Measurements from ENCODE around the gene IPO11.
"Not testable (repeated sequence)": the region's sequence is repeated elsewhere in the genome, so short reads cannot be mapped to it uniquely, and the experiment has no call there.

Gene IPO11

DNA sequence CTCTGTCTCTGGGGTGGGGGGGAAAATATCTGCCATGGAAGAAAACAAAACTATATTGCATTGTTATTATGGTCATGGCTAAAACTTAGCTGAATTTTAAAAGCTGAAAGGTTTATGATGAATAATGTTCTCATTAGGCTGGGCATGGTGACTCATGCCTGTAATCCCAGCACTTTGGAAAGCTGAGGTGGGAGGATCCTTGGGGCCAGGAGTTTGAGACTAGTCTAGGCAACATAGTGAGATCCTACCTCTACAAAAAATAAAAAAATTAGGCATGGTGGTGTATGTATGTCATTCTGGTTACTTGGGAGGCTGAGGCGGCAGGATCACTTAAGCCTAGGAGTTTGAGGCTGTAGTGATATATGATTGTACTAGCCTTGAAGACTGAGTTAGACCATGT is 44.5 kb downstream of the IPO11 start:
- DNase-seq: no peak

DNA sequence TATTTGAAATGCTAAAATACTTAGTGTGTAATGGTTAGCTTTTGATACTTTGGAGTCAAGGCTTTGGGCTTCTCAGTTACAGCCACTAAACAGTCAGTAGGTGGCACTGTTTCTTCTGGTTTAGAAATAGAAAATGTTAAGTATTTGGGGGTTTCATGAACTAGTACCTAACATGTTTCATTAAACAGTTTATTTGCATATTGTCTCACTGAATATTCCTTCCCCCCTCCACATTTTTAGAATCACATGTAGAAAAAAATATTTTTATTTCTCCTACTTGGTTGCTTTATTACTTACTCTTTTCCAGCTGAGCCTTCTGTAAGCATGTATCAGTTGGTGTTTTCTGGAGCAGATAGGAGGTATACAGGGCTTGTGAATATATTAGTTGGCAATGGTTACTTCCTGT is 48.0 kb downstream of the IPO11 start:
- DNase-seq: no peak

- no peak for DNase-seq
Observed at GRCh38 chr5:62461561-62461960, 49.0 kb downstream of the IPO11 start.

DNA sequence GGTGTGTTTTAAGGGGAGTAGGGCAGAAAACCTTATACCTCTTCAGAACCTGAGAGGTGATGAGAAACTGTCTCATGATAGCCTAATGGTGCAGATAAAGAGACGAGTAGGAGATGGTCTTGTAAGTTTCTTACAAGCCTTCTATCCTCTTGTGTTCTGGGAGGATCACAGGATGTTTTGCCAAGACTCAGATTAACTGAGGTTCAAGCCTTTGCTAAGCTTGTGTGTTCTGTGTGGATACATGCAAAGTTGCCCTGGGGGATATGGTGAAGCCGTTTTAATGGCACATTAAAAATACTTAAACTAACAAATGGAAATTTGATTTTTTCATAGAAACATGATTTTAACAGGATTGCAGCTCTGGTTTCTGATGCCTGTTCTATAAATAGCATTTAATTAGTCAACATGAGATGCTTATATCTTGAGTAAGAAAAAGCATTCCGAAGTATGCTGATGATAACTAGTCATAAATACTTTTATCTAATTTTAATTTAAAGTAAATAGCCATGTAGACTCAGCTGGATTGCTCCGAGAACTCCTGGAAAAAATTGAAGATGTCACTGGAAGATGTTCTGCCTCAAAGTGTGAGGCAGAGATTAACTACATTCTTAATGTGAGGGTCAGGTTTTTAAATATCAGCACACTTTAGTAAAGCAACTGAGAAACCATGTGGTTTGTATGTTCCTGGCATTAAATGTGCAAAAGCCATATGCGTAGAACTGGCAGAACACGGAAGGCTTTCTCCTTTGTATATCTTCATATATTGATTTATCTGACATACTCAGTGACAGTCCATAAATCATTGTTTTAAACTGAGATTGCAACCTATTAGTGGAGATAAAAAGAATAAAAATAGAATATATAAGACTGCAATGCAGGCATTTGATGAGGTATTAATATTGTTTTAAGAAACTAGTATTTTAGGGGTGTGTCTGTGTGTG is 53.7 kb downstream of the IPO11 start:
- DNase-seq: no peak

DNA sequence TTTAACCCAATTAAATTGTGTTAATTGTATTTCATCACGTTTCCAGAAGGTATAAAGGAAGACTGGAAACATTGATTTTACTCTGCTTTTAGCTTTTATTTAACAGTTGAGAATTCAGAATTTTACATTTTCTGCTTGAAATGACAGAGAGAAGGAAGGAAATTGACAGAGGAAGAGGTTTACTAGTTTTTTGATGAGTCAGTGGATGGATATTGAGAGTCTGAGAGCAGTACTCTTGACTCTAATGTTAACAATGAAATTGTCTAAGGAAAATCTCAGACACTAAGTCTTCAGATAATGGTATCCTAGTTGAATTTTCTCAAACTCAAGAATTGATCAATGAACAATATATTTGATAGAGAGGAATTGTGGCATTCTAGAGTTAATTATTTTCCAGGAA is 60.6 kb downstream of the IPO11 start:
- DNase-seq: no peak

GRCh38 chr5:62475072-62475471 is 62.5 kb downstream of the IPO11 start:
- DNase-seq: no peak

DNA sequence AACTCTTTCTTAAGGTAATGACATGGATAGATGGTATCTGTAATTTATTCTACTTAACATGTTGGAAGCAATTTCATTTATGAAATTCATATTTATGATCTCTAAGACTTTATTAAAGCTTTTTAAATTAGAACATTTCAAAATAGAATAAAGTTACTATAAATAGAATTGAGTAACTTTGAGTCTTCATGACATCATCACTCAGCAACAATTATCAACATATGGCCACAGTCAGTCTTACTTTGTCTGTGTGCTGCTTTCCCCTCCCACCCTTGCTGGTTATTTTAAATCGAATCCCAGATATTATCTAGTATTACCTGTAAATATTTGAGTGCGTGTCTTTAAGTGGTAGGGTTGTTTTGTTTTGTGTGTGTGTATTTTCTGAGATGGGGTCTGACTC is 65.2 kb downstream of the IPO11 start:
- DNase-seq: no peak

DNA sequence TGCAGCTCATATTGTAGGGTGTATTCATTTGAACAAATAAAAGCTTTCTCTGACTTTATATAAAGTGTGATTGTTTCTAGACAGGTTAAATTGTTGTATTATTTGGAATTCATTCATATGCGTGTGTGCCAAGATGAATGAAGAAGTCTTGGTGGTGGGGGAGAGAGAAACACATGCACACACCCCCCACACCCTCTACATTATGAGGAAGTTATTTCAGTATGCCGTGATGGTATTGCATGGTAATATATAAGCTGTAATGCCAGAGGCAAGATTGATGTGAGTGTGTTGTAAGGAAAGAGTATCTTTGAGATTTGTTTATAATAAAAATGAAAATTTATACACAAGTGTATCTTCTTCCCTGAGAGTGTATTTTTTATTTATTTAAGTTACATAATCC is 71.0 kb downstream of the IPO11 start:
- no peak for DNase-seq

GRCh38 chr5:62486672-62487071 is 74.1 kb downstream of the IPO11 start:
- no peak for DNase-seq

GRCh38 chr5:62488531-62488930 is 76.0 kb downstream of the IPO11 start:
- DNase-seq: no peak

DNA sequence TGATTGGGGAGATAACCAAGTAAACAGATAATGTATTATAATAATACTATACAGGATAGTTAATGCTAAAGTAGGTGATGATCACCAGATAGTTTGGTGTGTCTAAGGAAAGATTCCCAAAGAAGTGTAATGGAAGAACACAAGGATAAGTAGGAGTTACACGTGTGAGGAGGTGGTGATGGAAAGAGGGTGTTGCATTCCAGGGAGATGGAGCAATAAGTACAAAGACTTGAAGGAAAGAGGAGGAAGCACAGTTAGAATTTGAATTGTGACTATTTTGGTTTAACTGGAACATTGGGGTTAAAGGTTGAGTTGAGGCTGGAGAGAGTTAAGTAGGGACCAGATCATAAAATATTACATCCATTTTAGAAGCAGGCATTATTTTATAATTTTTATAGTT is 76.9 kb downstream of the IPO11 start:
- DNase-seq: no peak

DNA sequence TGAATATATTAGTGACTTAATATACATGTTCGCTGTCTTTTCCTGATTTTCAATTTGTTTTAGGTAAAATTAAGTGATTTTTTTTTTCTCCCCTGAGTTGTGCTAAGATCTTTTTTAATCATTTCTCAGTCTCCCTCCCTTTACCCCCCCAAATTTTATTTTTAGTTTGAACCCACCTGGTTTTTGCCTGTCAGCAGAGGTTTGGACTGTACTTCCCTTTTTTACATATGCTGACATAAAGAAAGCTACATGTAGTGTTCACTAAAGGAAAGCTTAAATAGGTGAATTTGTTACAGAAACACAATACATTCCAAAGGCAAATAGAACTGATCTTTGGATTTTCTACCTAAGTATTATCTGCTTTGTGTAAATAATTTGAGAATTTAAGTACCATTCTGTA is 82.2 kb downstream of the IPO11 start:
- no peak for DNase-seq

- DNase-seq: no peak
Observed at GRCh38 chr5:62496876-62497275, 84.3 kb downstream of the IPO11 start.

DNA sequence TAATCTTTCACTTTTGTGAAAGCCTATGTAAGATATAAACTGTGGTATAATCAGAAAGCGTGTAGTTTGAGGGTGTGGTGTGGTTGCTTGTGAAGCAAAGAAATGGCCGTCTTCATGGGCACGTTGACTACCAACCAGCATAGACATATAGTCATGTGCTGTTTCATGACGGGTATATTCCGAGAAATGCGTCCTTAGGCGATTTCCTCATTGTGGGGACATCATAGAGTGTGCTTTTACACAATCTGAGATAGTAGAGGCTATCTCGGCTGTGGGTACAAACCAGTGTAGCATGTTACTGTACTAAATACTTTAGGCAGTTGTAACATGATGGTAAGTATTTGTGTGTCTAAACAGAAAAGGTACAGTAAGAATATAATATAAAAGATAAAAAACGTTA is 86.4 kb downstream of the IPO11 start:
- no peak for DNase-seq

- no peak for DNase-seq
Observed at GRCh38 chr5:62499756-62500155, 87.2 kb downstream of the IPO11 start.

- no peak for DNase-seq
Observed at GRCh38 chr5:62502456-62503101, 90.0 kb downstream of the IPO11 start.

GRCh38 chr5:62504129-62504528 is 91.6 kb downstream of the IPO11 start:
- no peak for DNase-seq

GRCh38 chr5:62506659-62507460 is 94.3 kb downstream of the IPO11 start:
- no peak for DNase-seq

GRCh38 chr5:62508760-62509159 is 96.2 kb downstream of the IPO11 start:
- not testable (repeated sequence) for DNase-seq

- no peak for DNase-seq
Observed at GRCh38 chr5:62509806-62510205, 97.2 kb downstream of the IPO11 start.

DNA sequence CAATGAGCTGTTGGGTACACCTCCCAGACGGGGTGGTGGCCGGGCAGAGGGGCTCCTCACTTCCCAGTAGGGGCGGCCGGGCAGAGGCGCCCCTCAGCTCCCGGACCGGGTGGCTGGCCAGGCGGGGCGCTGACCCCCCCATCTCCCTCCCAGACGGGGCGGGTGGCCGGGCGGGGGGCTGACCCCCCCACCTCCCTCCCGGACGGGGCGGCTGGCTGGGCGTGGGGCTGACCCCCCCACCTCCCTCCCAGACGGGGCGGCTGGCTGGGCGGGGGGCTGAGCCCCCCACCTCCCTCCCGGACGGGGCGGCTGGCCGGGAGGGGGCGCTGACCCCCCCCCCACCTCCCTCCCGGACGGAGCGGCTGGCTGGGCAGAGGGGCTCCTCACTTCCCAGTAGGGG is 100.5 kb downstream of the IPO11 start:
- DNase-seq: not testable (repeated sequence)

DNA sequence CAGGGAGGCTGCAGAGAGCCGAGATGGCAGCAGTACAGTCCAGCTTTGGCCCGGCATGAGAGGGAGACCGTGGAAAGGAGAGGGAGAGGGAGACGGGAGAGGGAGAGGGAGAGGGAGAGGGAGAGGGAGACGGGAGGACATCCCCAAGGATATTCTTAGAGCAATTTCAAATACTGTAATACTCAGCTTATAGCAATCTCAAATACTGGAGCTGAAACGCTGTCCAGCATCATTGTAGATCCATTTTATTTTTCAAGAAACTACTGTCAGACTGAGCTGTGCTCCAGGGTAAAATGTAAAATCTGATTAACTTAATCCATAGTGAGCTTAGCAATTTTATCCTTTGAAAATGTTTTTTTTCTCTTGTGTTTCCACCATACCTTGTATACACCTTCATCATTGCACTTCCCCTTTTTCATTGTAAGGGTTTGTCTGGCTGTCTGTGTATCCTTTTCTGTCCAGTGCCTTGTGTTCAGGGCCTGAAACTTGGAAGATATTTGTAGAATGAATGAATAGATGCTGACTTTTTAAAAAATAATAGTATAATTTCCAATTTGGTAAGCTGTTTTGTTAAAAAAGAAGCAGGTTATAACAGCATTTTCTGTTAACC is 102.1 kb downstream of the IPO11 start:
- no peak for DNase-seq

DNA sequence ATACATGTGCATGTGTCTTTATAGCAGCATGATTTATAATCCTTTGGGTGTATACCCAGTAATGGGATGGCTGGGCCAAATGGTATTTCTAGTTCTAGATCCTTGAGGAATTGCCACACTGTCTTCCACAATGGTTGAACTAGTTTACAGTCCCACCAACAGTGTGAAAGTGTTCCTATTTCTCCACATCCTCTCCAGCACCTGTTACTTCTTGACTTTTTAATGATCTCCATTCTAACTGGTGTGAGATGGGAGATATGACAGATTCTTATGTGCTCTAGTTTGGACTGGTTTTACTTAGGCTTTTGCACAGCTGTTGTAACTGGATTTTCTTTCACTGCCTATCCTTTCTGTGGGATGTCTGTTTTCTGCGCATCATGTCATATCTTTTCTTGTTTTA is 108.2 kb downstream of the IPO11 start:
- DNase-seq: not testable (repeated sequence)
